ENCODE data around the gene PLCB4. TPM values are rescaled to one million over a fixed set of nuclear protein-coding genes. Genes with fewer than 3 reads are reported as not detected.
A peak's percentile ranks its signal among the peaks of the same experiment; 100 is the strongest.

Gene PLCB4
- total RNA-seq, 1 experiment from 2014 or later = 10.1 TPM

- H3K23me2 ChIP-seq (ENCODE audit: insufficient read length, low read depth, low read length, poor library complexity, severe bottlenecking) = no peaks in the 10 kb centered on the region
Measured at GRCh38 chr20:9180481-9181257, 111.8 kb downstream of the PLCB4 start.

More at GRCh38 chr20:9180481-9181257, 111.8 kb downstream of the PLCB4 start:
- H2BK20ac ChIP-seq (ENCODE audit: low read depth, low read length, poor library complexity, severe bottlenecking) = no peak overlapping the region
- DNase-seq = no peak
- H4K91ac ChIP-seq (ENCODE audit: insufficient read length, low read depth, low read length) = no peak overlapping the region
- H3K4me3 Mint-ChIP-seq = no peak overlapping the region
- no peak overlapping the region for H2BK12ac ChIP-seq (ENCODE audit: insufficient read length, low read depth, low read length)
- no peaks in the 10 kb centered on the region for H4K20me1 ChIP-seq (ENCODE audit: control insufficient read depth, insufficient read depth, insufficient read length)
- H3K27ac Mint-ChIP-seq = peak overlapping the region; percentile 3 to 92 (median 12); a peak in 5 of 7 replicates
- no peak overlapping the region for H3K4ac ChIP-seq (ENCODE audit: low read depth, low read length)
- H3K4me1 ChIP-seq (ENCODE audit: insufficient read depth, low read length) = peaks cover 11% of the 10 kb centered on the region
- no peak overlapping the region for H3K14ac ChIP-seq (ENCODE audit: insufficient read depth, low read length)
- no peaks in the 10 kb centered on the region for H3K9me3 ChIP-seq (ENCODE audit: control insufficient read depth, low read depth, low read length)
- no peak overlapping the region for H2AK5ac ChIP-seq (ENCODE audit: insufficient read length, low read length)
- H3K4me1 Mint-ChIP-seq = peaks cover 35 to 38% of the 10 kb centered on the region in 2 experiments
- peak overlapping the region; percentile 29 for H3K27ac ChIP-seq (ENCODE audit: insufficient read length, low read depth, low read length)
- TF ChIP-seq CTCF (conservative IDR thresholded peaks at IDR 0.05) = no peak
- WGBS (ENCODE audit: extremely low coverage, insufficient read length, low lambda C conversion rate) = no CpG with 5 or more reads among the region's 1 CpG
- peaks cover 2 to 13% (median 4%) of the 10 kb centered on the region in 3 experiments; a peak in 6 of 7 replicates for H3K36me3 Mint-ChIP-seq (ENCODE audit: insufficient read depth in 1 of 3, low read depth in 3 of 3)
- no peaks in the 10 kb centered on the region for H3K79me1 ChIP-seq (ENCODE audit: insufficient read depth, low read depth, low read length, poor library complexity, severe bottlenecking)
- no peak overlapping the region for H3K4me2 ChIP-seq (ENCODE audit: insufficient read depth, insufficient read length, low read length)
- no peak overlapping the region for H3K9ac ChIP-seq (ENCODE audit: extremely low read depth, insufficient read length, low read length)
- H4K5ac ChIP-seq (ENCODE audit: insufficient read length, low read depth, low read length) = no peak overlapping the region
- no peak overlapping the region for H2BK15ac ChIP-seq (ENCODE audit: low read depth, low read length)
- no peak overlapping the region for H3K23ac ChIP-seq (ENCODE audit: insufficient read length, low read depth, low read length)
- no peak overlapping the region for H2BK120ac ChIP-seq (ENCODE audit: low read depth, low read length, poor library complexity, severe bottlenecking)
- H3K79me2 ChIP-seq (ENCODE audit: insufficient read depth, low read length) = no peaks in the 10 kb centered on the region; the same call in 1 of the 2 replicates
- no peak overlapping the region for H3K56ac ChIP-seq (ENCODE audit: insufficient read length, low read depth, low read length)
- no peak overlapping the region for H3K18ac ChIP-seq (ENCODE audit: insufficient read length, low read depth, low read length)
- H3K9me3 Mint-ChIP-seq = no peaks in the 10 kb centered on the region
- no peaks in the 10 kb centered on the region for H3K27me3 Mint-ChIP-seq (ENCODE audit: low read depth)
- H3K27me3 ChIP-seq (ENCODE audit: insufficient read depth, low read length) = no peaks in the 10 kb centered on the region
- H2AFZ ChIP-seq (ENCODE audit: low read length) = no peak overlapping the region
- H3T11ph ChIP-seq (ENCODE audit: low read length) = no peak overlapping the region
- no peak overlapping the region for H2BK5ac ChIP-seq (ENCODE audit: insufficient read length, low read length)
- no peak overlapping the region for H4K8ac ChIP-seq (replicated peaks; ENCODE audit: insufficient read length, low read depth, low read length)
